Left forelimb (tissue), 1 donor: ENCODE results near the gene IP6K3.

Source experiments
- DNase-seq: peaks from one replicate; pipeline ENCODE4 v3.0.0-alpha.2; 2018; ENCODE audit warnings: low spot score

The IP6K3 gene

DNA sequence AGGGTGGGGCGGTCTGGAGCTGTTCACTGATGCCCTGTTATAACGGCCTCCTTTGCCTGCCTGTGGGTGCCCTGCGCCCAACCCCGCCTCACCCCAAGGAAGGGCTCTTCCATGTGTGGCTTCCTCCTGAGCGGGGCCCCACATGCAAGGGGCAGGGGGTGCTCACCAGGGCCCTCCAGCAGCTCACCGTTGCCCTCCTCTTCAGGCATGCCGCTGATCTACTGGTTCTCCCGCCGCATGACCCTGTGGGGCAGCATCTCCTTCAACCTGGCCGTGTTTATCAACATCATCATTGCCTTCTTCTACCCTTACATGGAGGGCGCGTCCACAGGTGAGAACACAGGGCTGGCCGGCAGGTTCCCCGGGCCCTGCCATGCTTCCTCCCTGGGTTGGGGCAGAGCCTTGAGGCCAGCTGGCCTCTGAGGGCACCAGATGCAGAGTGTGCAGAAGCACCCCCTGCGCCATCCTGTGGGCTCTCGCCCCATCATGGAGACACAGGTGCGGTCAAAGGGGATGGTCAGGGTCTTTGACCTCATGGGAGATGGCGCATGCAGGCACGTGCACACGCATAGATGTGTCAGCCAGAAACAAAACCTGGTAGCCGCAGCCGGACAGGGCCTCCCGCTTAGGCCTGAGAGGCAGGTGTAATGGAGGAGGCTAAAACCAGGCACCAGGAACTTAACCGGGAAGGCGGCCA is 58.1 kb downstream of the IP6K3 start:
- DNase-seq = no peak

DNA sequence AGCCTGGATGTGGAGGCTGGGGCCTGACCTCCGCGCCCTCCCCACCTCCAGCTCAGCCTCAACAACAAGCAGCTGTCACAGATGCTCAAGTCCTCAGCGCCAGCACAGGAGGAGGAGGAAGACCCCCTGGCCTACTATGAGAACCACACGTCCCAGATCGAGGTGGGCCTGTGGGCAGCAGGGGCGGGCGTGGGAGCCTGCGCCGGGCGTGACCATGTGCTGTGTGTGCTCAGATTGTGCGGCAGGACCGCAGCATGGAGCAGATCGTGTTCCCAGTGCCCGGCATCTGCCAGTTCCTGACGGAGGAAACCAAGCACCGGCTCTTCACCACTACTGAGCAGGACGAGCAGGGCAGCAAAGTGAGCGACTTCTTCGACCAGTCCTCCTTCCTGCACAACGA is 58.7 kb downstream of the IP6K3 start:
- DNase-seq = no peak

DNA sequence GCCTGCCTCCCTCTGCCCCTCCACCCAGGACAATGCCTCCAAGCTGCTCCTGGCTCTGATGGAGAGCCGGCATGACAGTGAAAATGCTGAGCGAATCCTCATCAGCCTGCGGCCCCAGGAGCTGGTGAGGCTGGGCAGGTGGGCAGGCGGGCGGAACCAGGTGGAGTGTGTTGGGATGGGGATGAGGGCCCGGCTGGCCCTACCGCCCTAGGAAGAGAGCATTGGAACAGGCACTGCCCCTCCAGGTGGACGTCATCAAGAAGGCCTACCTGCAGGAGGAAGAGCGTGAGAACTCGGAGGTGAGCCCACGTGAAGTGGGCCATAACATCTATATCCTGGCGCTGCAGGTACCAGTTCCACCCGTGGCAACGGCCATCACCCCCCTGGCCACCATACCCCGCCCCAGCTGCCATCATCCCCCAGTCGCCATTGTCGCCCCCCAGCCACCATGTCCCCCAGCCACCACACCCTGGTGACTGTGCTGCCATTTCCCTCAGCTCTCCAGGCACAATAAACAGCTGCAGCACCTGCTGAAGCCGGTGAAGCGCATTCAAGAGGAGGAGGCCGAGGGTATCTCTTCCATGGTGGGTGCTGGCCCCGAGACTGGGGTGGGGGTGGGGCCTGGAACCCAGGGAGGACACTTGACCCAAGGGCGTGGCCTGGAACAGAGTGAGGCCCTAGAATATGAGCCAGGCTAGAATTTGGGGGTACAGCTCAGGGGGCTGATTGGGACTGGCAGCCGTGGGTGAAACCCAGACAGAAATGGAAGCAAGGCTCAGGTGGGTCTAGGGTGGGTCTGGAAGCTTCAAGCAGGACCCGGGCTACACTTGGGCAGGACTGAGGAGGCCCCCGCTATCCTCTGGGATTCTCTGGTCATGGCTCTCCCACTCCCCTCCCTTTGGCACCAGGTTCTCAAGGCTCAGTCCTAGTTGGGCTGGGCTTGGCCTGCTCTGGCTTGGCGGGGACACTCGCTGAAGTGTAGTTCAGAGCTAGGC is 59.4 kb downstream of the IP6K3 start:
- no peak for DNase-seq

GRCh38 chr6:33686225-33686924 is 60.3 kb downstream of the IP6K3 start:
- DNase-seq = no peak

GRCh38 chr6:33685411-33686224 is 61.1 kb downstream of the IP6K3 start:
- no peak for DNase-seq

GRCh38 chr6:33684983-33685382 is 61.7 kb downstream of the IP6K3 start:
- no peak for DNase-seq

GRCh38 chr6:33684428-33684896 is 62.2 kb downstream of the IP6K3 start:
- DNase-seq = no peak

DNA sequence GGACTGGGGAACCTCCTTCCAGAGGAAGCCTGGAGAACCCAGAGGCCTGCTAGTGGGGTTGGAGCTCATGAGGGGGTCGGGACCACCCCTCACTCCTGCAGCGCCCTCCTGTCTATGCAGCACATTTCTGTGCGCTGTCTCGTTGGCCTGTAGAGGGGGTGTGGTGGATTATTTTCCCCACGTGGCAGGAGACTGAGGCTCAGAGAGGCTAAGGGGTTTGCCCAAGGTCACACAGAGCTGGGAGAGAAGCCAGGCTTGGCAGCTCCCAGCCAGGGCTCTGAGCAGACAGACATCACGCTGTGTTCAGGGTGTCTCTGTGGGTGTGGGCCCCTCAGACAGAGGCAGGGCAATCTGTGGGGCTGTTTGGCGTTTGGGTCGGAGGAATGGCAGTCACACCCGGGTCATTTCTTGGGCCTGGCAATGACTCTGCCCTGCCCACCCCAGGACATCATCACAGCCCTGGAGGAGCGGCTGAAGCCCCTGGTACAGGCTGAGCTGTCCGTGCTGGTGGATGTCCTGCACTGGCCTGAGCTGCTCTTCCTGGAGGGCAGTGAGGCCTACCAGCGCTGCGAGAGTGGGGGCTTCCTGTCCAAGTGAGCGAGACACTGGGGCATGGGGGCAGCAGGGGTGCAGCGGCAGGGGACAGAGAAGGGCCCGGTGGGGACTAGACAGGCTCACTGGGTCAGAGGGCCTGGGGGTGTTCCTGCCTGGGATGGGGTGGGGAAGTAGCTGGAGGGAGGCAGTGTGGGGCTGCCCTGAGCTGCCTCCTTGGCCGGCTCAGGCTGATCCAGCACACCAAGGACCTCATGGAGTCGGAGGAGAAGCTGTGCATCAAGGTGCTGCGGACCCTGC is 62.9 kb downstream of the IP6K3 start:
- DNase-seq = no peak

DNA sequence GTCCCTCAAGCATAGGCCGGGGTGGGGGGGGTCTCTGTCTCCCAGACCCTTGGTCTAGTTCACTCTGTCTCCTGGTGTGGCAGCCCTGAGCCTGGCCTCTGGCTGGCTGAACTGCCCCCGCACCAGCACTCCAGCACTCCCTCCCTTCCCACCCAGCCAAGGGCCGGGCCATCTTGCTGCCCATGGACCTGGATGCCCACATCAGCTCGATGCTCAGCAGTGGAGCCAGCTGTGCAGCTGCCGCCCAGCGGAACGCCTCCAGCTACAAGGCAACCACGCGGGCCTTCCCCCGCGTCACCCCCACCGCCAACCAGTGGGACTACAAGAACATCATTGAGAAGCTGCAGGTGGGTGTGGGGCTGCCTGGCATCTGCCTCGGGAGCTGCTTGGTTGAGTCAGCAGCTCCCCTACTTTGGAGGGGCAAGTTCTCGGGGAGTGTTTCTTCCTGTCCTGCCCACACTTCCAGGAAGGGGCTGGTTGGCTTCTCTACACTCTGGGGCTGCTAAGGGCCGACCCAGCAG is 63.6 kb downstream of the IP6K3 start:
- no peak for DNase-seq

- DNase-seq = no peak
Measured at GRCh38 chr6:33682341-33682740, 64.4 kb downstream of the IP6K3 start.

- DNase-seq = no peak
Measured at GRCh38 chr6:33679761-33680160, 66.9 kb downstream of the IP6K3 start.

DNA sequence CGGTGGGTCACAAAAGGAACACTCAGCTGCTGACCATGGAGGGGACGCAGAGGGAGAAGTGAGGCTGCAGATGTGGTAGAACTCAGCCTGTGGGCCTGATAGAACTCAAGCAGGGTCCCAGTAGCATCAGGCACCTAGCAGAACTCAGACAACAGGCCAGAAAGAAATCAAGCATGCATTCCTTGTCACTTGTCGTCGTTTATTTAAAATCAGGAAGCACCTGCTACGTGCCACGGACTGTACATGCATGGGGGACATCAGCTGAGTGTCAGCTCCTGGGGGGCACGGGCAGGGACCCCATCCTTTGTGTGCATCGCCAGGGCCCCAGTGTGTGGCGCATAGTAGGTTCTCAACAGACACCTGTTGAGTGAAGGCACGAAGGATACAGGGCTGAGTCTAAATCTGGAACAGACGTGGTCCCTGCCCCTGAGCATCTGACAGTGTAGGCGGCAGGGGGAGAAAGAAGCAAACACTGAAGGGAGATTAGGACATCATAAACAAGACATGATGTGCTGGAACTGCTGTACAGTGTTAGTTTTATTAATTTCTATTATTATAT is 67.7 kb downstream of the IP6K3 start:
- DNase-seq = no peak

- no peak for DNase-seq
Measured at GRCh38 chr6:33678233-33678931, 68.3 kb downstream of the IP6K3 start.

DNA sequence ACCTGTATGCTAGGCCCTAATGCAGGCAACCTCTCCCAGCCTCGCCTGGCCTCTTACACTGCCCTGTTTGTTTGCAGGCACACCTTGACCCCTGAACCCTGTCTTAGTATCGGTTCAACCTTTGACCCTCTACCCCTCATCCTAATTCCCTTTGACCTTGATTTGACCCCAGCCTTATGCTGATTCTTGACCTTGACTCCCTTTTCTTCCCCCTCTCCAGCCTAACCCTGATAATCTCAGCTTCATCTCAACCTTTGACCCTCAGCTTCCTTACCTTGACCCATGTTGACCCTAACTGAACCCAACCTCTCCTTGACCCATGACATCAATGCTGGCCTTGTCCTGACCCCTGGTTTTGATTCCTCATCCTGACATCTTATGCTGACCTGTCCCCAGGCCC is 69.0 kb downstream of the IP6K3 start:
- no peak for DNase-seq

- no peak for DNase-seq
Measured at GRCh38 chr6:33677143-33677660, 69.5 kb downstream of the IP6K3 start.

DNA sequence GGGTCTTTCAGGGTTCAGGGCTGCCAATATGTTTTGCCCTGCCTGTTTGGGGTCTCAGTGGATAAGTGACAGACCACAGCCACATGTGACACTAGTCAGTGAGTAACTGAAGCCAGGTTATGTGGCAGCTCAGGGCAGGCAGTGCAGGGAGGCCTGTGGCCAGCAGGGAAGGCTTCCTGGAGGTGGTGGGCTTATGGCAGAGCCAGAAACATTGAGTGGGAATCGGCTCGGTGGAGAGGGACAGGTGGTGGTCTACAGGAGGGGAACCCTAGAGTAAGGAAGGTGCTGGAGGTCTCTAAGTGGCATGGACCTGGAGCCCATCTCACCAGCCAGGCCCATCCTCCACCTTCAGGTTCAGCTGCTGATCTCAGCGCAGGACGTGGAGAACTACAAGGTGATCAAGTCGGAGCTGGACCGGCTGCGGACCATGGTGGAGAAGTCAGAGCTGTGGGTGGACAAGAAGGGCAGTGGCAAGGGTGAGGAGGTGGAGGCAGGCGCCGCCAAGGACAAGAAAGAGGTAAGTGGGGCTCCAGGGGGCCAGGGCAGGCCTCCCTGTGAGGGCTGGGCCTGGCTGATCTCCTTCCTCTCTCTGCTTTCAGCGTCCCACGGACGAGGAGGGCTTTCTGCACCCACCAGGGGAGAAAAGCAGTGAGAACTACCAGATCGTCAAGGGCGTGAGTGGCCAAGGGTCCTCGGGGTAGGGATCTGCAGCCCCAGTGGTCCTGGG is 70.1 kb downstream of the IP6K3 start:
- no peak for DNase-seq

GRCh38 chr6:33675968-33676367 is 70.7 kb downstream of the IP6K3 start:
- DNase-seq = no peak

- DNase-seq = no peak
Measured at GRCh38 chr6:33673851-33674250, 72.9 kb downstream of the IP6K3 start.
